Measurements from ENCODE around the gene GSTM5. TPM values are rescaled to one million over a fixed set of nuclear protein-coding genes. Genes with fewer than 3 reads are reported as not detected.

The GSTM5 gene
- total and polyA plus RNA-seq, 2 of the 13 experiments (the other 11 are each of a cell fraction or from before 2014, with no cell fraction given), result not detected

- no peak for TF ChIP-seq ZFP62 (CRISPR knock-in tag; IDR thresholded peaks at IDR 0.05)
- no peak for TF ChIP-seq FOXJ3 (CRISPR knock-in tag; IDR thresholded peaks at IDR 0.05; ENCODE audit: borderline replicate concordance)
- TF ChIP-seq NR3C1 (CRISPR knock-in tag; IDR thresholded peaks at IDR 0.05), result no peak
- no peak for TF ChIP-seq ZNF570 (CRISPR knock-in tag; IDR thresholded peaks at IDR 0.05; ENCODE audit: borderline replicate concordance)
- TF ChIP-seq, protein P1, sequence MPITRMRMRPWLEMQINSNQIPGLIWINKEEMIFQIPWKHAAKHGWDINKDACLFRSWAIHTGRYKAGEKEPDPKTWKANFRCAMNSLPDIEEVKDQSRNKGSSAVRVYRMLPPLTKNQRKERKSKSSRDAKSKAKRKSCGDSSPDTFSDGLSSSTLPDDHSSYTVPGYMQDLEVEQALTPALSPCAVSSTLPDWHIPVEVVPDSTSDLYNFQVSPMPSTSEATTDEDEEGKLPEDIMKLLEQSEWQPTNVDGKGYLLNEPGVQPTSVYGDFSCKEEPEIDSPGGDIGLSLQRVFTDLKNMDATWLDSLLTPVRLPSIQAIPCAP (CRISPR knock-in tag; IDR thresholded peaks at IDR 0.05; ENCODE audit: low read depth), result no peak
- TF ChIP-seq THRA (CRISPR knock-in tag; IDR thresholded peaks at IDR 0.05; ENCODE audit: borderline replicate concordance), result peak; percentile 49; the same call in 1 of the 2 replicates
- TF ChIP-seq KLF15 (CRISPR knock-in tag; IDR thresholded peaks at IDR 0.05; ENCODE audit: borderline replicate concordance), result no peak
- TF ChIP-seq KLF16 (CRISPR knock-in tag; IDR thresholded peaks at IDR 0.05), result peak in 1 of 2 experiments; percentile 84; a peak in 2 of 4 replicates
- TF ChIP-seq MTF2 (CRISPR knock-in tag; IDR thresholded peaks at IDR 0.05; ENCODE audit: borderline replicate concordance), result no peak
- peak; percentile 89 for TF ChIP-seq TAF1 (CRISPR knock-in tag; IDR thresholded peaks at IDR 0.05)
- no peak for TF ChIP-seq KMT2A (CRISPR knock-in tag; IDR thresholded peaks at IDR 0.05)
- TF ChIP-seq MED8 (CRISPR knock-in tag; IDR thresholded peaks at IDR 0.05; ENCODE audit: insufficient replicate concordance), result peak; percentile 57
- 0 out of 2 replicates have a peak, but pooled peaks have one; percentile 36 for TF ChIP-seq HOMEZ (CRISPR knock-in tag; IDR thresholded peaks at IDR 0.05; ENCODE audit: low read depth)
- TF ChIP-seq AGO2 (optimal IDR thresholded peaks at IDR 0.05; ENCODE audit: low read depth, low read length), result peak; percentile 62
- TF ChIP-seq ZGPAT (CRISPR knock-in tag; IDR thresholded peaks at IDR 0.05), result peak; percentile 65
- peak; percentile 66; the same call in 1 of the 2 replicates for TF ChIP-seq AKAP8 (CRISPR knock-in tag; IDR thresholded peaks at IDR 0.05)
- 0 out of 2 replicates have a peak, but pooled peaks have one; percentile 28 for TF ChIP-seq HNF1A (IDR thresholded peaks at IDR 0.05; ENCODE audit: low read depth)
- TF ChIP-seq HNF1A (CRISPR knock-in tag; IDR thresholded peaks at IDR 0.05; ENCODE audit: borderline replicate concordance), result peak; percentile 61; the same call in 1 of the 2 replicates
These were observed 51.8 kb downstream of the GSTM5 start, which contains the start of gene EPS8L3 (continued) for GRCh38 chr1:109763646-109764415.

Data from HepG2 (cell line).